ENCODE data around the gene ASB18. TPM values are rescaled to one million over a fixed set of nuclear protein-coding genes. Genes with fewer than 3 reads are reported as not detected.

ASB18 gene
- total and polyA plus RNA-seq, 2 of the 13 experiments (the other 11 are each of a cell fraction or from before 2014, with no cell fraction given): not detected

GRCh38 chr2:236208019-236208926 is 55.9 kb downstream of the ASB18 start (continued):
- no peak for TF ChIP-seq AHDC1 (CRISPR knock-in tag; IDR thresholded peaks at IDR 0.05; ENCODE audit: borderline replicate concordance)
- no peak for TF ChIP-seq ZNF646 (CRISPR knock-in tag; IDR thresholded peaks at IDR 0.05)
- TF ChIP-seq ZNF430 (CRISPR knock-in tag; IDR thresholded peaks at IDR 0.05): no peak
- no peak for TF ChIP-seq KMT2B (CRISPR knock-in tag; IDR thresholded peaks at IDR 0.05)
- no peak for TF ChIP-seq PAX8 (CRISPR knock-in tag; IDR thresholded peaks at IDR 0.05; ENCODE audit: borderline replicate concordance)
